Amygdala (tissue), 56 donors: ENCODE measurements around the gene STARD10.
"Not testable (repeated sequence)": the region's sequence is repeated elsewhere in the genome, so short reads cannot be mapped to it uniquely, and the experiment has no call there.

Experiments
- DNase-seq, 56 donors: peaks; one replicate each; lab custom pipeline; 2025; lab: John Stamatoyannopoulos, UW

STARD10 gene

DNA sequence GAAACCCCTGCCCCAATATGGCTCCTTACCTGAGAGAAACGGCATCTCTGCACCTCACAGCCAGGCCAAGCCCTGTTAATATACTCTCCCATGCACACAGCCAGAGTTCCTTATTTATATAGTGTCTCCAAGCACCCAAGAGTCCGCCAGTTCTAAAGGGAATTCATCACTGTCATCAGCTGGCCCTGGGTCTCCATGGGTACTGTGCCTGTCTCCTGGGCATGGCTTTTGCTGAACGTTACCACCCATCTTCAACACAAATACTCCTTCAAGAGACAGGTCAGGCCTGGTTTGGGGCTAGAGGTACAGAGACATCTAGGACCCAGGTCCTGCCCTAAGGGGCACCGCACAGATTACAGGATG is 18.7 kb upstream of the STARD10 start:
- DNase-seq = no peak

GRCh38 chr11:72811686-72812085 is 17.8 kb upstream of the STARD10 start:
- not testable (repeated sequence) for DNase-seq

DNA sequence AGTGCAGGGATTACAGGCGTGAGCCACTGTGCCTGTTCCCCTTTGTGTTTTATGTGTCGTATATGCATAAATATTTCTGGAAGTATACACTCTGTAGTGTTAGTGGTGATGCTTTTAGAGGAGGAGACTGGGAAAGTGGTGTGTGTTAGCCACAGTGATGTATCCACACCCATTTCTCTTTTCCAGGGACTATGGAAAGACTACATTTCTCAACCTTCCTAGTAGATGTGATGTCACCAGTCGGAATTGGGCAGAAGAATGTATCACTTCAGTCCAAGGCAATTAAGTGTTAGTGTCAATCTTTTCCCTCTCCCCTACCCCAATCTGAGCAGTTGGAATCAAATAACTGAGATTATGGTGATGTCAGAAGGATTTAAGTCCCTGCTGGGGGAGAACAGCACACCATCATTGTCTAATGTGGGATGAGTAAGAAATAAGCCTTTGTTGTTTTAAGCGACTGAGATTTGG is 14.5 kb upstream of the STARD10 start:
- DNase-seq = no peak

DNA sequence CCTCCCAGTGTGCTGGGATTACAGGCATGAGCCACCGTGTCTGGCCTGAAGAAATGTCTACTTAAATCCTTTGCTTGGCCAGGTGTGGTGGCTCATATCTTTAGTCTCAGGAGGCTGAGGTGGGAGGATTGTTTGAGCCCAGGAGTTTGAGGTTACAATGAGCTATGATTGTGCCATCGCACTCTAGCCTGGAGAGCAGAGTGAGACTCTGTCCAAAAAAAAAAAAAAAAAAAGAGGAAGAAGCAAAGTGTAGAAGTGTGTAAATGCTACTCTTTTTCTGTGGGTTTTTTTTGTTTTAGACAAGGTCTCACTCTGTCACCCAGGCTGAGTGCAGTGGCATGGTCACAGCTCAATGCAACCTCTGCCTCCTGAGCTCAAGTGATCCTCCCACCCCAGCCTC is 13.9 kb upstream of the STARD10 start:
- DNase-seq = no peak

DNA sequence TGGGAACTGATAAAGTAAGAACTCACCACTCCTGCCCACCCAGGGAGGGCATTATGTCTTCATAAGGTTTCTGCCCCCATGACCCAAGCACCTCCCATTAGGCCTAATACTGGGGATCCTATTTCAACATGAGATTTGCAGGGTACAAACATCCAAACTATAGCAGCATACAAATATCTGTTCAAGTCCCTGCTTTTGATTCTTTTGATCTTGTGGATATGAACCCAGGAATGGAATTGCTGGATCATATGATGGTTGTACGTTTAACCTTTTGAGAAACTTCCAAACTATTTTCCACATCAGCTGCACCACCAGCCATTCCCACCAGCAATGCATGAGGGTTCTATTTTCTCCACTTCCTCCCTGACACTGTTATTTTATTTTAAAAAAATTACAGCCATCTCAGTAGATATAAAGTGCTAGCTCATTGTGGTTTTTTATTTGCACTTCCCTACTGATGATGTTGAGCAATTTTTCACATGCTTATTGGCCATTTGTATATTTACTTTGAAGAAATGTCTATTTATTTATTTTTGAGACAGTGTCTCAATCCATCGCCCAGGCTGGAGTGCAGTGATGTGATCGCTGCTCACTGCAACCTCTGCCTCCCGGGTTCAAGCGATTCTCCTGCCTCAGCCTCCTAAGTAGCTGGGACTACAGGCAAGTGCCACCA is 13.3 kb upstream of the STARD10 start:
- no peak for DNase-seq

- DNase-seq = not testable (repeated sequence)
Observed at GRCh38 chr11:72806378-72806777, 12.5 kb upstream of the STARD10 start.

DNA sequence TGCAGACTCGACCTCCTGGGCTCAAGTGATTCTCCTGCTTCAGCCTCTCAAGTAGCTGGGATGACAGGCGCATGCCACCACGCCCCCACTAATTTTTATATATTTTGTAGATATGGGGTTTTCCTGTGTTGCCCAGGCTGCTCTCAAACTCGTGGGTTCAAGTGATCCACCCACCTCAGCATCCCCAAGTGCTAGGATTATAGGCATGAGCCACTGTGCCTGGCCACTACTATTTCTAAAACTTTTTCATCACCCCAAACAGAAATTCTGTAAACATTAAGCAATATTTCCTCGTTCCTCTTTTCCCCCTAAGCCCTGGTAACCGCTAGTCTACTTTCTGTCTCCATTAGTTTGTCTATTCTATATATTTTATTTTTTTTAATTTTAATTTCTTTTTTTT is 11.4 kb upstream of the STARD10 start:
- no peak for DNase-seq

DNA sequence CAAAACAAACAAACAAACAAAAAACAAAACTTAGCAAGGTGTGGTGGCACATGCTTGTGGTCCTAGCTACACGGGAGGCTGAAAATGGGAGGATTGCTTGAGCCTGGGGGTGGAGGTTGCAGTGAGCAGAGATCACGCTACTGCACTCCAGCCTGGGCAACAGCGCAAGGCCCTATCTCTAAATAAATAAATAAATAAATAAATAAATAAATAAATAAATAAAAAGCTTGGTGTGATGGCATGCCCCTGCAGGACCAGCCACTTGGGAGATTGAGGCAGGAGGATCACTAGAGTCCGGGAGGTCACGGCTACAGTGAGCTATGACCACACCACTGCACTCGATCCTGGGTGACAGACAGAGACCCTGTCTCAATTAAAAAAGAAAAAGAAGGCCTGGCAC is 9.0 kb upstream of the STARD10 start:
- DNase-seq = no peak

DNA sequence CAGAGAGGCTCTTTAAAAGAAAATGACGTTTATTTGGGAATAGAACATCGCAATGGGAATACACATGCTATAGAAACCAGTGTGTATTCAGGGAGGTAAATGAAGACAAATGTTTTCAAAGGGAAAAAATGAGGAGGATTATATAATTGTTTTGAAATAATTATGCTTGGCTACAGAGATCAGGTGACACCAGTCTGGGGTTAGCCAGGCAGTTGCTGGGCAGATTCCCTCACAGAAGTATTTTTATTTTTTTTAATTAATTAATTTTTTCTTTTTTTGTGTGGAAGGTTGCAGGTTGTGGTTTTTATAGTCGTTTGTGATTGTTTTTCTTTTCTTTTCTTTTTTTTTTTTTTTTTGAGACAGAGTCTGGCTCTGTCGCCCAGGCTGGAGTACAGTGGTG is 5.6 kb upstream of the STARD10 start:
- DNase-seq = no peak

GRCh38 chr11:72798361-72798760 is 4.5 kb upstream of the STARD10 start:
- DNase-seq = no peak

DNA sequence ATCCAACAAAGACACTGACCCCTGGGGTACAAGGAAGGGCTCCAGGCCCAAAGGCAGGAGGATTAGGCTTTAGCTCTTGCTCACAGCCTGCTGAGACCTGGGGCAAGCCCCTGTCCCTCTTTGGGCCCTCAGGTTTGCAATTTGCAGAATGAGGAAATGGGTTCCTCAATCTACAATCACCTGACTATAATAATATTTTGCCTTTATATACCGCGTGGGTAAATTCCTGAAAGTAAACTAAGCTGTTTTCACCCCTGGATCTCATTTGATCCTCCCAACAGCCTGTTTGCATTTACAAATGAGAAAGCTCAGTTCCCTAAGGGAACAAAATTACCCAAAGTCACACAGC is 797 bp downstream of the STARD10 start:
- no peak for DNase-seq

GRCh38 chr11:72792437-72793021 is 1.3 kb downstream of the STARD10 start:
- no peak for DNase-seq

DNA sequence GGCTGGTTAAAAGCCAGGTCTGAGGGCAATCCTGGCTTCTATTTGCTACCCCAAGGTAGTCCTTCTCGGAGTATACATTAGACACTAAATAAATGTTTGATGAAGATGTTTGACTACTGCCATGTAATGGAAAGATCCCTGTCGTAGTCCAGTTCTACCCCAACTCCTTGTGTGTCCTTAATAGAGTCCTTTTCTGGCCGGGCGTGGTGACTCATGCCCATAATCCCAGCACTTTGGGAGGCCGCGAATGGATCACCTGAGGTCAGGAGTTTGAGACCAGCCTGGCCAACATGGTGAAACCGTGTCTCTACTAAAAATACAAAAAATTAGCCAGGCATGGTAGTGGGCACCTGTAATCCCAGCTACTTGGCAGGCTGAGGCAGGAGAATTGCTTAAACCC is 2.6 kb downstream of the STARD10 start:
- not testable (repeated sequence) for DNase-seq

DNA sequence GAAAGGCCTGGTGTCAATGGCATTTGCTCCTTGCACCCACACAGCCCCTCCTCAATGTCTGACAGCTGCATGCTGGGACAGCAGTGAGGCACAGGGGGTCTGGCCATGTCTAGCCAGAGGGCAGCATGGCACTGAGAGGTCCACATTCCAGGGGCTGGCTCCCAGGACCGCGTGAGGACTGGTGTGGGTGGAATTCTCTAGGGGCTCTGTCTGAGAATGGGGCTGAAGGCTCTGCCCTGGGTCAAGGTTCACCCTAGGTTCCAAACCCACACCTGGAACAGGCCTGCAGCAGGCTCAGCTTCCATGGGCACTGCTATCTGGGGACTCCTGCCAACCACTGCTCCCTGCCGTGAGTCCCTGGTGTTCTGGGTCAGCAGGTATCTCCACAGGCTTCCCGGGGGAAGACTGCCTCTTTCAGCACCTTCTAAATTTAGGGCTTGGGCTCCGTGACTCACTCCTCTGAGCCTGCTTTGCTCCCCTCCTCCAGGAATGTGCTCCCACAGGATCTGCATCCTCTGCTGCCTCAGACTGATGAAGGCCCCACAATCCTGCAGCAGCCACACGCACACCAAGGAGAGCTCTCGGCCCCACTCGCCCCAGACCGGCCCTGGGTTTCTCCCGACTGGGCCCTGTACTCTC is 4.2 kb downstream of the STARD10 start:
- DNase-seq = peak in 12 of 56 donors; percentile 31 to 58 (median 42)

DNA sequence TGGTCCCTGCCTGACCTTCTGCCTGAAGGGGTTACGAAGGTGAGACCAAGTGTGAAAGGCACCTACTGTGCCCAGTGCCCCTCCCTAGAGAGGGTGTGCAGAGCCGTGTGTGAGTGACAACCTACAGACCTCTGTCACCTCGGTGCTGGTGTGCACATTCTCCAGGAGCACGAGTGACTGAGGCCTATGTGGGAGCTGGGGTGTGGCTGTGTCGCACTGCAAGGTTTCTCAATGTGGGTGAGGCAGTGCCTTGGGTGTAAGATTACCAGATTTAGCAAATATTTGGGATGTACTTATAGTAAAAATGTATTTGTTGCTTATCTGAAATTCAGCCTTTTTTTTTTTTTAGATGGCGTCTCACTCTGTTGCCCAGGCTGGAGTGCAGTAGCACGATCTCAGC is 5.6 kb downstream of the STARD10 start:
- no peak for DNase-seq

GRCh38 chr11:72787216-72788104 is 6.4 kb downstream of the STARD10 start:
- no peak for DNase-seq

GRCh38 chr11:72786305-72787215 is 7.3 kb downstream of the STARD10 start:
- no peak for DNase-seq

GRCh38 chr11:72784662-72785061 is 9.2 kb downstream of the STARD10 start:
- no peak for DNase-seq

DNA sequence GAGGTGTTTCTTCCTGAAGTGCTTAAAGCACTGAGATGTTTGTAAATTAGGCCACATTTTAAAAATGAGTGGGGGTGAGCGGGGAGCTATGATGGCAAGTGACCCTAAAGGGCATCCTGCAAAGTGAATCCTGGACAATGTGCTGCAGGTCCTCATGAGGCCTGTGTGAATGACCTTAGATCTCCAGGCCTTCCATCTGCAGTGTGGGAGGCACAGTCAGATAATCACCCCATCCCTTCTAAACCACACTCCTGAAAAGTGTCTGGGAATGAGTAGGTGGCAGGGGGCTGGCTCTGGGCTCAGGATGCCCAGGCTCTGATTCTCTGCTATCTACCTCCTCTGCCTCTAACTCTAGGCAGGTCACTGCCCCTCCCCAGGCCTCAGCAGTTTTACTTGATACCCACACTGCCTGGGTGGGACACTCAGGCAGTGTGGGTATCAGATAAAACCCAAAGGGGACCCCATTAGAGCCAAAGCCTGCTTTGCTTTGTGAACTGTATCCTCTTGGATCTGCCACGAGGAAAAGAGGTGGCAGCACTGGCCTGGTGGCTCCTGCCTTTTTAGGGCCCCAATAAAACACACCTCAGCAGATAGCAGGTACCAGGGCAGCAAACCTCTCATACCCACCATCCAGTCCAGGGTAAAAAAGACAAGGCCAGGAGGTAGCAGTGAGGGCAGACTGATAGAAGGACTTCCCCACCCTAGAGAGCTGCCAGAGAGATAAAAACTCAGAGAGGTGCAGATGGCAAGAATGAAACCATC is 10.5 kb downstream of the STARD10 start:
- DNase-seq = no peak
